ENCODE measurements around the gene ISOC2.

ISOC2 gene

DNA sequence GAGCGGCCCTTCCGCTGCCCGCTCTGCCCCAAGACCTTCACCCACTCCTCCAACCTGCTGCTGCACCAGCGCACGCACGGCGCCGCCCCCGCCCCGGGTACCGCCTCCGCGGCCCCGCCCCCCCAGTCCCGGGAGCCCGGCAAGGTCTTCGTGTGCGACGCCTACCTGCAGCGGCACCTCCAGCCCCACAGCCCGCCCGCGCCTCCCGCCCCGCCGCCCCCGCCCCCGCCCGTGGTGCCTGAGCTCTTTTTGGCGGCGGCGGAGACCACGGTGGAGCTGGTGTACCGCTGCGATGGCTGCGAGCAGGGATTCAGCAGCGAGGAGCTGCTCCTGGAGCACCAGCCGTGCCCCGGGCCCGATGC lies 20.3 kb upstream of the ISOC2 start:
- CTCF ChIA-PET = no interaction called here
- TF ChIP-seq SUZ12 (IDR thresholded peaks at IDR 0.05) (no peak), BHLHE40 (IDR thresholded peaks at IDR 0.05; ENCODE audit: borderline replicate concordance) (no peak), ELF4 (IDR thresholded peaks at IDR 0.05) (no peak), FOXM1 (IDR thresholded peaks at IDR 0.05; ENCODE audit: borderline replicate concordance) (no peak), ZNF384 (IDR thresholded peaks at IDR 0.05) (no peak), NFRKB (IDR thresholded peaks at IDR 0.05) (no peak)
- POLR2A ChIA-PET = no interaction called here
- no peak for DNase-seq (ENCODE audit: extremely low spot score)

GRCh38 chr19:55481148-55481793 lies 19.8 kb upstream of the ISOC2 start:
- ChIA-PET CTCF (no interaction called here), POLR2A (no interaction called here)
- no peak for DNase-seq (ENCODE audit: extremely low spot score)
- TF ChIP-seq LEF1 (IDR thresholded peaks at IDR 0.05; ENCODE audit: borderline replicate concordance) (no peak), L3MBTL2 (conservative IDR thresholded peaks at IDR 0.05) (no peak), SUZ12 (IDR thresholded peaks at IDR 0.05) (no peak), ZNF384 (IDR thresholded peaks at IDR 0.05) (no peak), TARDBP (IDR thresholded peaks at IDR 0.05) (no peak), SP1 (IDR thresholded peaks at IDR 0.05) (no peak), NFRKB (IDR thresholded peaks at IDR 0.05) (no peak), FOXA1 (IDR thresholded peaks at IDR 0.05) (no peak)

DNA sequence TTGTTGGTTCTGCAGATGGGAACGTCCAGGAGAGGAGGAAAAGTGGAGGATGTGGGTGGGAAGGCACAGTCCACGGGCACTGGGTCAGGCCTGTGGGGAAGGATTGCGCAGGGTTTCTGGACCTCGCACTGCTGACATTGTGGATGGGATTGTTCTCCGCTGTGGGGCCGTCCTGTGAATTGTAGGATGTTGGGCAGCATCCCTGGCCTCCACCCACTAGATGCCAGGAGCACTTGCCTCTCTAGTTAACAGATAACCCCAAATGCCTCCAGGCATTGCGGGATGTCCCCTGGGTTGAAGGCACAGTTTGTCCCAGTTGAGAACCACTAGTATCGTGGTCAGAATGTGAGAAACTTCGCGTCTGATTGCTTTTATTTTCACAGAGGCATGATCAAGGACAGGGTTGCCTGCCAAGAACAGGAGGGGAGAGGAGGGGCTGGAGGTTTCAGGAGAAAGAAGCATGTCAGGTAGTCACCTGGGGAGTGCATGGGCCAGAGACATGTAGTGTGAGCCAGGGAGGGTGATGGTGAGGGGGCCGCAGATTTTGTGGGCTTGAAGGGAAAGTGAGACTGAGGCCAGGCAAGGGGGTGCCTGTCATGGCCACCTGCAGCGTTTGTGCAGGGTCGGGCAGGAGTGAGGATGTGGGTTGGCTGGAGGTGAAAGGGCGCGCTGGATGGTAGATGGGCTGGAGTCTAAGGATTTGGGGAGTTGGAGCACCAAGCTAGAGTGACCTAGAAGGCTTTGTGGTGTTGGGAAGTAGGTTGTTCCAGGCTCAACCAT lies 18.2 kb upstream of the ISOC2 start:
- TF ChIP-seq ZNF384 (IDR thresholded peaks at IDR 0.05) (no peak), CTBP1 (IDR thresholded peaks at IDR 0.05; ENCODE audit: borderline replicate concordance) (no peak), FOXM1 (IDR thresholded peaks at IDR 0.05; ENCODE audit: borderline replicate concordance) (no peak), TARDBP (IDR thresholded peaks at IDR 0.05) (no peak), SUZ12 (IDR thresholded peaks at IDR 0.05) (no peak), ELF4 (IDR thresholded peaks at IDR 0.05) (no peak), NFRKB (IDR thresholded peaks at IDR 0.05) (no peak), HDGF (IDR thresholded peaks at IDR 0.05; ENCODE audit: borderline replicate concordance) (no peak), LEF1 (IDR thresholded peaks at IDR 0.05; ENCODE audit: borderline replicate concordance) (no peak), FOXK2 (IDR thresholded peaks at IDR 0.05) (no peak), BHLHE40 (IDR thresholded peaks at IDR 0.05; ENCODE audit: borderline replicate concordance) (no peak), SP1 (IDR thresholded peaks at IDR 0.05) (no peak), ARNT (IDR thresholded peaks at IDR 0.05) (no peak), L3MBTL2 (conservative IDR thresholded peaks at IDR 0.05) (no peak), FOXA1 (IDR thresholded peaks at IDR 0.05) (no peak)
- TF ChIP-seq, protein P1, sequence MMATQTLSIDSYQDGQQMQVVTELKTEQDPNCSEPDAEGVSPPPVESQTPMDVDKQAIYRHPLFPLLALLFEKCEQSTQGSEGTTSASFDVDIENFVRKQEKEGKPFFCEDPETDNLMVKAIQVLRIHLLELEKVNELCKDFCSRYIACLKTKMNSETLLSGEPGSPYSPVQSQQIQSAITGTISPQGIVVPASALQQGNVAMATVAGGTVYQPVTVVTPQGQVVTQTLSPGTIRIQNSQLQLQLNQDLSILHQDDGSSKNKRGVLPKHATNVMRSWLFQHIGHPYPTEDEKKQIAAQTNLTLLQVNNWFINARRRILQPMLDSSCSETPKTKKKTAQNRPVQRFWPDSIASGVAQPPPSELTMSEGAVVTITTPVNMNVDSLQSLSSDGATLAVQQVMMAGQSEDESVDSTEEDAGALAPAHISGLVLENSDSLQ (IDR thresholded peaks at IDR 0.05) = no peak
- CTCF ChIA-PET = interaction anchor here (1.3 kb wide), 1 partner anchor 12 kb away, joined by 5 read pairs; no protein-coding TSS in a partner anchor
- no peak for DNase-seq (ENCODE audit: extremely low spot score)
- POLR2A ChIA-PET = no interaction called here

DNA sequence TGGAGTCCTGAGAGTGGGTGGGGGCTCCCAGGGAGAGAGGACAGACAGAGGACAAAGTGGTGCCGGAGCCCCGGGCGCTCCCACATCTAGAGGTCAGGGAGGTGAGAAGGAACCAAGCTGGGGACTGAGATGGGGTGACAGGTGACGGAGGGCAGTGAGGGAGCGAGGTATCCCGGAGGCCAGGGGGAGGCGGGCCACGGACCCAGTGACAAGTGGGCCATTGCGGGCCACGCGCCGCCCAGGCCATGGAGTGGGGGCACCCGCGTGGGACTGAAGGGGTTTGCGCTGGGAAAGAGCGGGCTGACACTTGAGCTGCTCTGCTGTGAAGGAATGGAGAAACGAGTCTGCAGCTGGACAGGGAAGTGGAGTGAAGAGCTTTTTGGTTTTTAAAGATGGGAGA lies 17.6 kb upstream of the ISOC2 start:
- ChIA-PET CTCF (interaction anchor here (1.3 kb wide), 1 partner anchor 12 kb away, joined by 5 read pairs; no protein-coding TSS in a partner anchor), POLR2A (no interaction called here)
- TF ChIP-seq L3MBTL2 (conservative IDR thresholded peaks at IDR 0.05) (no peak), BHLHE40 (IDR thresholded peaks at IDR 0.05; ENCODE audit: borderline replicate concordance) (no peak), ZNF384 (IDR thresholded peaks at IDR 0.05) (no peak), TARDBP (IDR thresholded peaks at IDR 0.05) (no peak), SP1 (IDR thresholded peaks at IDR 0.05) (no peak), FOXA1 (IDR thresholded peaks at IDR 0.05) (no peak), CTBP1 (IDR thresholded peaks at IDR 0.05; ENCODE audit: borderline replicate concordance) (no peak), HDGF (IDR thresholded peaks at IDR 0.05; ENCODE audit: borderline replicate concordance) (no peak), NFRKB (IDR thresholded peaks at IDR 0.05) (no peak), ELF4 (IDR thresholded peaks at IDR 0.05) (no peak)
- no peak for DNase-seq (ENCODE audit: extremely low spot score)

- CTCF ChIA-PET = interaction anchor here (1.3 to 2.8 kb wide), 2 partner anchors 11 kb away, joined by 5 to 23 read pairs; no protein-coding TSS in a partner anchor
- TF ChIP-seq, protein P1 (IDR thresholded peaks at IDR 0.05) = no peak
- TF ChIP-seq ELF4 (IDR thresholded peaks at IDR 0.05) (no peak), FOXK2 (IDR thresholded peaks at IDR 0.05) (no peak), SUZ12 (IDR thresholded peaks at IDR 0.05) (no peak), ARNT (IDR thresholded peaks at IDR 0.05) (no peak)
- DNase-seq (ENCODE audit: extremely low spot score) = no peak
- POLR2A ChIA-PET = no interaction called here
Observed at GRCh38 chr19:55478364-55478763, 16.9 kb upstream of the ISOC2 start.

DNA sequence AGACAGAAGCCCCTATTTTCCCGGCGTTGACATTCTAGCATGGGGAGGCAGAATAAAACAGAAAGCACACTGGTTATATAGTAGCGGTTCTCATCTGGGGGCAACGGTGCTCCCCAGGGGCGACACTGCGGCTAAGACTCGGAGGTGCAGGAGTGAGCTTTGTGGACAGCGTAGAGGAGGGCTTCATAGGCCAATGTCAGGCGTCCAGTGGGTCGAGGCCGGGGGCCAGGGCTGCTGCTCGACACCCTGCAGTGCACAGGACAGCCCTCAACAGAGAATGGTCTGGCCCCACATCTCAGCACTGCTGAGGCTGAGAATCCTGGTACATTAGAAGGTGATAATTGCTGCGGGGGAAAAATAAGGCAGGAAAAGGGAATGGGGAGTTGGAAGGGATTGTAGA lies 16.5 kb upstream of the ISOC2 start:
- POLR2A ChIA-PET = no interaction called here
- CTCF ChIA-PET = interaction anchor here (2.8 kb wide), 1 partner anchor 10 kb away, joined by 23 read pairs; no protein-coding TSS in a partner anchor
- no peak for DNase-seq (ENCODE audit: extremely low spot score)
- TF ChIP-seq NFRKB (IDR thresholded peaks at IDR 0.05) = no peak
- TF ChIP-seq FOXK2 (IDR thresholded peaks at IDR 0.05) = no peak
